AG04450 (cell line): ENCODE results near the gene ITGA11. TPM values are rescaled to one million over a fixed set of nuclear protein-coding genes. Genes with fewer than 3 reads are reported as not detected.

Experiments used
- CTCF ChIA-PET: fragments of 300-600, 350-600 bp; formaldehyde crosslinking; extraction: SDS; loops from one replicate; lab custom pipeline; 2022; ENCODE audit warnings: antibody characterized with exemption, inconsistent platforms; lab: Charles Lee
- POLR2A ChIA-PET: fragments of 350-600 bp; formaldehyde crosslinking; extraction: SDS; loops from one replicate; lab custom pipeline; 2021; ENCODE audit warnings: antibody characterized with exemption, inconsistent platforms; lab: Yijun Ruan, JAX
- DNase-seq: peaks from one replicate; pipeline ENCODE4 v3.0.0-alpha.2; 2011; ENCODE audit warnings: low read depth, low spot score
- H3K27ac ChIP-seq: one replicate; pipeline ENCODE4 v1.5.1; 2012; ENCODE audit warnings: low read depth, low read length, control low read depth
- H3K27me3 ChIP-seq: one replicate; pipeline ENCODE4 v1.6.0; 2012; ENCODE audit warnings: low read length; ENCODE audit not compliant: control insufficient read depth, insufficient read depth
- H3K4me3 ChIP-seq: 2 replicates; pipeline ENCODE4 v1.5.1; 2011; ENCODE audit warnings: mild to moderate bottlenecking, low read depth, low read length, control low read depth
- H3K9me3 ChIP-seq: 2 replicates; pipeline ENCODE4 v1.5.1; 2012; ENCODE audit warnings: low read length; ENCODE audit not compliant: control insufficient read depth, insufficient read depth
- polyA minus RNA-seq: library from RNA; depleted of rRNA, polyadenylated mRNA; stranded (reverse); fragments of >200 nt; gene quantifications from 2 replicates; pipeline ENCODE4 v1.2.3, GENCODE V29; 2011; rRNA and poly(A)+ RNA removed
- polyA plus RNA-seq: library from polyadenylated mRNA; depleted of rRNA; stranded (reverse); fragments of >200 nt; gene quantifications from 2 replicates; pipeline ENCODE4 v1.2.3, GENCODE V29; 2011; rRNA removed
- TF ChIP-seq, protein P1 (sequence below): IDR thresholded peaks from 2 replicates; pipeline ENCODE4 v1.5.1; 2011; ENCODE audit warnings: low read depth, low read length, control low read depth, inconsistent platforms

ITGA11 gene, protein sequence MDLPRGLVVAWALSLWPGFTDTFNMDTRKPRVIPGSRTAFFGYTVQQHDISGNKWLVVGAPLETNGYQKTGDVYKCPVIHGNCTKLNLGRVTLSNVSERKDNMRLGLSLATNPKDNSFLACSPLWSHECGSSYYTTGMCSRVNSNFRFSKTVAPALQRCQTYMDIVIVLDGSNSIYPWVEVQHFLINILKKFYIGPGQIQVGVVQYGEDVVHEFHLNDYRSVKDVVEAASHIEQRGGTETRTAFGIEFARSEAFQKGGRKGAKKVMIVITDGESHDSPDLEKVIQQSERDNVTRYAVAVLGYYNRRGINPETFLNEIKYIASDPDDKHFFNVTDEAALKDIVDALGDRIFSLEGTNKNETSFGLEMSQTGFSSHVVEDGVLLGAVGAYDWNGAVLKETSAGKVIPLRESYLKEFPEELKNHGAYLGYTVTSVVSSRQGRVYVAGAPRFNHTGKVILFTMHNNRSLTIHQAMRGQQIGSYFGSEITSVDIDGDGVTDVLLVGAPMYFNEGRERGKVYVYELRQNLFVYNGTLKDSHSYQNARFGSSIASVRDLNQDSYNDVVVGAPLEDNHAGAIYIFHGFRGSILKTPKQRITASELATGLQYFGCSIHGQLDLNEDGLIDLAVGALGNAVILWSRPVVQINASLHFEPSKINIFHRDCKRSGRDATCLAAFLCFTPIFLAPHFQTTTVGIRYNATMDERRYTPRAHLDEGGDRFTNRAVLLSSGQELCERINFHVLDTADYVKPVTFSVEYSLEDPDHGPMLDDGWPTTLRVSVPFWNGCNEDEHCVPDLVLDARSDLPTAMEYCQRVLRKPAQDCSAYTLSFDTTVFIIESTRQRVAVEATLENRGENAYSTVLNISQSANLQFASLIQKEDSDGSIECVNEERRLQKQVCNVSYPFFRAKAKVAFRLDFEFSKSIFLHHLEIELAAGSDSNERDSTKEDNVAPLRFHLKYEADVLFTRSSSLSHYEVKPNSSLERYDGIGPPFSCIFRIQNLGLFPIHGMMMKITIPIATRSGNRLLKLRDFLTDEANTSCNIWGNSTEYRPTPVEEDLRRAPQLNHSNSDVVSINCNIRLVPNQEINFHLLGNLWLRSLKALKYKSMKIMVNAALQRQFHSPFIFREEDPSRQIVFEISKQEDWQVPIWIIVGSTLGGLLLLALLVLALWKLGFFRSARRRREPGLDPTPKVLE
- 24.0 and 34.7 TPM in 2 replicates for polyA plus RNA-seq
- polyA minus RNA-seq = 24.5 and 25.0 TPM in 2 replicates

GRCh38 chr15:68431792-68432401, at the start of gene ITGA11:
ITGA11 (minus strand) TSS chr15:68432163; CDS start chr15:68432066, 97 bp downstream.
- no peak for DNase-seq
- H3K9me3 ChIP-seq = no peaks in the 10 kb centered on the region; the same call in 1 of the 2 replicates
- H3K4me3 ChIP-seq = peak within 1 kb of the TSS; percentile 80
- POLR2A ChIA-PET = interaction anchor here (2.6 kb wide), 1 partner anchor 9 kb away, joined by 10 read pairs; no protein-coding TSS in a partner anchor
- TF ChIP-seq, protein P1, sequence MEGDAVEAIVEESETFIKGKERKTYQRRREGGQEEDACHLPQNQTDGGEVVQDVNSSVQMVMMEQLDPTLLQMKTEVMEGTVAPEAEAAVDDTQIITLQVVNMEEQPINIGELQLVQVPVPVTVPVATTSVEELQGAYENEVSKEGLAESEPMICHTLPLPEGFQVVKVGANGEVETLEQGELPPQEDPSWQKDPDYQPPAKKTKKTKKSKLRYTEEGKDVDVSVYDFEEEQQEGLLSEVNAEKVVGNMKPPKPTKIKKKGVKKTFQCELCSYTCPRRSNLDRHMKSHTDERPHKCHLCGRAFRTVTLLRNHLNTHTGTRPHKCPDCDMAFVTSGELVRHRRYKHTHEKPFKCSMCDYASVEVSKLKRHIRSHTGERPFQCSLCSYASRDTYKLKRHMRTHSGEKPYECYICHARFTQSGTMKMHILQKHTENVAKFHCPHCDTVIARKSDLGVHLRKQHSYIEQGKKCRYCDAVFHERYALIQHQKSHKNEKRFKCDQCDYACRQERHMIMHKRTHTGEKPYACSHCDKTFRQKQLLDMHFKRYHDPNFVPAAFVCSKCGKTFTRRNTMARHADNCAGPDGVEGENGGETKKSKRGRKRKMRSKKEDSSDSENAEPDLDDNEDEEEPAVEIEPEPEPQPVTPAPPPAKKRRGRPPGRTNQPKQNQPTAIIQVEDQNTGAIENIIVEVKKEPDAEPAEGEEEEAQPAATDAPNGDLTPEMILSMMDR = no peak
- CTCF ChIA-PET = interaction anchor here (1.0 to 5.1 kb wide), 2 partner anchors 118 to 444 kb away, joined by 3 to 21 read pairs; no protein-coding TSS in a partner anchor
- peaks cover 31% of the 10 kb centered on the region for H3K27me3 ChIP-seq
- no peak within 1 kb of the TSS for H3K27ac ChIP-seq

DNA sequence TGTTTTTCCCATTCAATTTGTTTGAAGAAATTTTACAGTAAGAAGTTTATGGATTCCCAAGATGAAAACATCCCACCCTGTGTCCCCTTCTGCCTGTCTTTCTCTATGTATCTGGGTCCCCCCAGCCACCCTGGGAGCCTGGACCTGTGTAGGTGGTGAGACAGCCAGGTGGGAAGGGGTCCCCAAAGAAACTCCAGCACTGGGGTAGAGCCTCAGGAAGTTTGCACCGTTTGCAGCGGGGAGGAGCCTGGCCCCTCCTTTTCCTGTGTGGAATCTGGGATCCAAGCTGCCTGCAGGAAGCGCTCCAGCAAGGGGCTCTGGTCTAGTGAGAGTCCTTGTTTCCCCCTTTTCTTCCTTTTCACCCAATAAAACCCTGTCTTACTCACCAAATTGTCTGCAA, 49.4 kb upstream of the ITGA11 start:
- ChIA-PET POLR2A (no interaction called here), CTCF (no interaction called here)
- no peak overlapping the region for H3K27ac ChIP-seq
- no peak for DNase-seq
- TF ChIP-seq, protein P1 = no peak
- peaks cover 4% of the 10 kb centered on the region for H3K27me3 ChIP-seq
- no peaks in the 10 kb centered on the region for H3K9me3 ChIP-seq
- H3K4me3 ChIP-seq = no peak overlapping the region

DNA sequence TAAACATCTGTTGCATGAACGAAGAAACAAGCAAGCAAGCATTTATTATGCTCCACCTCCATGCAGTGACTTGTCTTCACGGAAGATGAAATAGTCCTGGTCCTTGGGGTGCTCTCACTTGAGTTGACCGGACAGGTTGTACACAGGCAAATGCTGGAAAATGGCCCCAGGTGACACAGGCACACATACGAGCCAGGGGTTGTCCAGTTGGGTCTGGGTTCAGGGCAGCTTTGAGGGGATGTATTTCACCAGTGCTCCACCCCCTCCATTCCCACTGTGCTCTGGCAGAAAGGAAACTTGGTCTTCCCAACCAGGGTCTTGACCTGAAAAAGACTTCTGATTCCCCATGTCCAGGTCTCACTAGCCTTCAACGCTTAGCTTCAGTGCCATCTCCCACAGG, 48.3 kb upstream of the ITGA11 start:
- Histone ChIP-seq H3K4me3 (no peak overlapping the region), H3K9me3 (no peaks in the 10 kb centered on the region), H3K27ac (no peak overlapping the region), H3K27me3 (peaks cover 4% of the 10 kb centered on the region)
- no peak for DNase-seq
- POLR2A ChIA-PET = interaction anchor here (0.6 to 1.5 kb wide), 4 partner anchors 38 to 133 kb away, joined by 3 to 5 read pairs (median 4); no protein-coding TSS in a partner anchor
- CTCF ChIA-PET = interaction anchor here (1.3 kb wide), 1 partner anchor 174 kb away, joined by 6 read pairs; no protein-coding TSS in a partner anchor
- TF ChIP-seq, protein P1 = no peak

DNA sequence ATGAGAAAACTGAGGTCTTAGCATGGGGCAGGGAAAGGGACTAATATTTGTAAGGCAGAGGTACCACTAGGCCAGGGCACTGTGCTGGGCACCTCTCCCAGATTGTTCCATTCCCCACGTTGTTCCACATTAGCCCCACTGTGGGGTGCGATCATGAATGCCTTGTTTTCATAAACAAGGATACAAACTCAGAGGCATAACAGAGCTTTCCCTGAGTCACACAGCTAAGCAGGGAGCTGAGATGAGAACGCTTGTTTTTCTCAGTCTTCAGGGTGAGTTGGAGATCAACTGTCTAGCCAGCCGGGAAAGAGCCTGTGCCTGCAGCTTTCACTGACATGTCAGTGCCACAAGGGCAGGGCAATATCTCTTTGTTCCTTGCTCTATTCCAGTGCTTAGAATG, 47.9 kb upstream of the ITGA11 start:
- peaks cover 4% of the 10 kb centered on the region for H3K27me3 ChIP-seq
- H3K27ac ChIP-seq = peak overlapping the region; percentile 39
- ChIA-PET CTCF (interaction anchor here (0.6 to 1.3 kb wide), 2 partner anchors 35 to 173 kb away, joined by 3 to 6 read pairs; no protein-coding TSS in a partner anchor), POLR2A (interaction anchor here (0.6 to 1.5 kb wide), 5 partner anchors 38 to 172 kb away, joined by 3 to 5 read pairs (median 4); no protein-coding TSS in a partner anchor)
- TF ChIP-seq, protein P1 = no peak
- DNase-seq = no peak
- H3K4me3 ChIP-seq = no peak overlapping the region
- H3K9me3 ChIP-seq = no peaks in the 10 kb centered on the region
